Lung (tissue), 12 donors: Measurements from ENCODE around the gene CSPG4. TPM values are rescaled to one million over a fixed set of nuclear protein-coding genes. Genes with fewer than 3 reads are reported as not detected.

Experiments used
- ATAC-seq: fragments of 200-7000 bp; cut with Tn5 transposase; one replicate; pipeline ENCODE4 v1.9.1; 2020; ENCODE audit warnings: moderate number of reproducible peaks; ENCODE audit not compliant: insufficient read depth, low FRiP score
- DNase-seq, 3 donors: peaks; one replicate each; pipeline ENCODE4 v3.0.0-alpha.2; 2013 to 2017
- H3K27ac ChIP-seq, 2 donors: one replicate each; pipeline ENCODE4 v1.5.1; 2013; ENCODE audit warnings: mild to moderate bottlenecking in 2 of 2, moderate library complexity in 2 of 2, control low read depth in 1 of 2, inconsistent platforms in 1 of 2, low read depth in 1 of 2, low read length in 1 of 2
- H3K27me3 ChIP-seq, 3 donors: one replicate each; pipeline ENCODE4 v1.5.1; 2013; ENCODE audit warnings: low read length in 2 of 3; ENCODE audit not compliant: control insufficient read depth in 3 of 3, insufficient read depth in 3 of 3
- H3K36me3 ChIP-seq, 4 donors: one replicate each; pipeline ENCODE4 v1.5.1; 2013; ENCODE audit warnings: low read length in 4 of 4, mild to moderate bottlenecking in 1 of 4, moderate library complexity in 1 of 4; ENCODE audit not compliant: control insufficient read depth in 4 of 4, insufficient read depth in 4 of 4
- H3K4me1 ChIP-seq, 5 donors: one replicate each; pipeline ENCODE4 v1.5.1; 2013; ENCODE audit warnings: low read length in 5 of 5, mild to moderate bottlenecking in 2 of 5, moderate library complexity in 1 of 5; ENCODE audit not compliant: control insufficient read depth in 5 of 5, insufficient read depth in 5 of 5
- H3K4me3 ChIP-seq: one replicate; pipeline ENCODE4 v1.5.1; 2013; ENCODE audit warnings: mild to moderate bottlenecking, control low read depth, moderate library complexity
- H3K9ac ChIP-seq, 2 donors: one replicate each; pipeline ENCODE4 v1.5.1; 2013; ENCODE audit warnings: low read length in 2 of 2, control low read depth in 1 of 2; ENCODE audit not compliant: insufficient read depth in 1 of 2
- H3K9me3 ChIP-seq, 4 donors: one replicate each; pipeline ENCODE4 v1.5.1; 2013; ENCODE audit warnings: low read length in 3 of 4, mild to moderate bottlenecking in 1 of 4, moderate library complexity in 1 of 4; ENCODE audit not compliant: control insufficient read depth in 4 of 4, insufficient read depth in 3 of 4
- WGBS, 2 donors: extraction: QIAGEN DNeasy Blood & Tissue Kit; methylation state at CpG; one replicate each; pipeline ENCODE4 v1.1.7; 2013; 5-methylcytosine and 5-hydroxymethylcytosine counted together
- polyA plus RNA-seq, 2 donors: library from polyadenylated mRNA; stranded (reverse); fragments of 200-250 nt; gene quantifications; one replicate each; pipeline ENCODE4 v1.2.1, GENCODE V29; 2013
- total RNA-seq, 2 donors: library from RNA; depleted of rRNA in 1 of 2; stranded (reverse); fragments of >200 nt in 1 of 2; gene quantifications; one replicate each; pipeline ENCODE4 v1.2.1, GENCODE V29; 2014 to 2021
- TF ChIP-seq, protein P1 (sequence below): IDR thresholded peaks from 2 replicates; pipeline ENCODE4 v1.5.1; 2012; ENCODE audit warnings: mild to moderate bottlenecking; ENCODE audit errors: control extremely low read depth, extremely low read depth
- donor health status: control.
- donor health status: control.
- donor health status: Bipolar disorder and iron deficiency.
- donor health status: healthy.
- donor health status: DM: yes; HTN: yes; CAD: no.

The CSPG4 gene
- total and polyA plus RNA-seq, 4 donors = 8.5 to 38.1 (median 24.2) TPM

DNA sequence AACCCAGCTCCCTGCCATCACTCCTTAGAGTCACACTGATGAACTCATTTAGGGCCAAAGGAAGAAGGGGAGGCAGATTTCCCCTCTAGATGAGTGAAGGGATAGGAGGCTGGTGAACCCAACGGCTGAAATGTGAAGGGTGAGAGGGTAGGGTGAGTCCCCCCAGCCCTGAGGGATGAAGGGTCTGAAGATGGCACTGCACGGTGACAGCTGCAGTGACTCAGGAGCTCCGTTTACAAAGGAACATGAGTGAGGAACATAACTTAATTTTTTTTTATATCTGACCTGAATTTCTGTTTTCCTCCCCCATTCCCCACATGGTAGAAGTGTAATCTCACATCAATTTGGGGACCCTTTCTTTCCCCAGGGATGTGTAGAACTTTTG lies 50.9 kb downstream of the CSPG4 start:
- TF ChIP-seq, protein P1, sequence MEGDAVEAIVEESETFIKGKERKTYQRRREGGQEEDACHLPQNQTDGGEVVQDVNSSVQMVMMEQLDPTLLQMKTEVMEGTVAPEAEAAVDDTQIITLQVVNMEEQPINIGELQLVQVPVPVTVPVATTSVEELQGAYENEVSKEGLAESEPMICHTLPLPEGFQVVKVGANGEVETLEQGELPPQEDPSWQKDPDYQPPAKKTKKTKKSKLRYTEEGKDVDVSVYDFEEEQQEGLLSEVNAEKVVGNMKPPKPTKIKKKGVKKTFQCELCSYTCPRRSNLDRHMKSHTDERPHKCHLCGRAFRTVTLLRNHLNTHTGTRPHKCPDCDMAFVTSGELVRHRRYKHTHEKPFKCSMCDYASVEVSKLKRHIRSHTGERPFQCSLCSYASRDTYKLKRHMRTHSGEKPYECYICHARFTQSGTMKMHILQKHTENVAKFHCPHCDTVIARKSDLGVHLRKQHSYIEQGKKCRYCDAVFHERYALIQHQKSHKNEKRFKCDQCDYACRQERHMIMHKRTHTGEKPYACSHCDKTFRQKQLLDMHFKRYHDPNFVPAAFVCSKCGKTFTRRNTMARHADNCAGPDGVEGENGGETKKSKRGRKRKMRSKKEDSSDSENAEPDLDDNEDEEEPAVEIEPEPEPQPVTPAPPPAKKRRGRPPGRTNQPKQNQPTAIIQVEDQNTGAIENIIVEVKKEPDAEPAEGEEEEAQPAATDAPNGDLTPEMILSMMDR = no peak
- Histone ChIP-seq H3K4me3 (no peak overlapping the region), H3K9me3 (no peaks in the 10 kb centered on the region), H3K36me3 (peaks cover 0 to 26% (median 8%) of the 10 kb centered on the region in 4 donors), H3K27ac (peak overlapping the region; percentile 23 to 93), H3K27me3 (no peaks in the 10 kb centered on the region), H3K4me1 (peaks cover 0 to 25% (median 12%) of the 10 kb centered on the region in 5 donors), H3K9ac (peak overlapping the region in 1 of 2 donors; percentile 78)
- 68 to 79% methylated on average over 3 of the region's 3 CpGs for WGBS, 2 donors
- DNase-seq (no peak), ATAC-seq (no peak)

DNA sequence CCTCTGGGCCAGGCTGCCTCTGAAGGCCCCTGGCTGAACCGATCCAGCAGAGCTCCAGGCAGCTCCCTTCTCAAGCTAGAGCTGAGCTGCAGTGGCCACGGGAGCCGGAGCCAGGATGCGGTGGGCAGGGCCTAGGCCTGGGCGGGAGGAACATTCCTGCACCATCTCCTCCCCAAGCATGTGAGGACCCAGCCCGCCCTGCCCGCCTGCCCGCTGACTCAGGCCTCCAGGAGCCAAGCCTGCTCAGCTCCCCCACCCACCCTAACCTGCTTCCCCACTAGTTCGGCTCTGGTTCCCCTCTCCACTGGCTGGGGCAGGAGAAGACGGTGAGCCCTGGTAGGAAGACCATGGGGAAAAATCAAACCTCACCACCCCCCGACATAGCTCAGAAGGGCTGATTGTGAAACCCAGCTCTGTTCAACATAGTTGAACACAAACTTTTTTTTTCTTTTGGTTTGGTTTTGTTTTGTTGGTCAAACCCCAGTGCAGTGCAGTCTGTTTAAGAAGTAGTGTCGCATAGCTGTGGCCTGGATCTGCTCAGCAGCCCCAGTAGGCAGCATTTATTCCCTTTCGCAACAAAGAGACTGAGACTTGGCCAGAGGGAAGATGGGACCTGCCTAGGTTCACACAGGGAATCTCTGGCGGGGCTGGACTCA lies 51.4 kb downstream of the CSPG4 start:
- TF ChIP-seq, protein P1 = no peak
- peaks cover 0 to 25% (median 11%) of the 10 kb centered on the region in 5 donors for H3K4me1 ChIP-seq
- ATAC-seq = peak; percentile 92
- no peaks in the 10 kb centered on the region for H3K9me3 ChIP-seq
- DNase-seq = peak; percentile 71 to 76 (median 76)
- H3K27ac ChIP-seq = peak overlapping the region; percentile 23 to 93
- peaks cover 0 to 29% (median 8%) of the 10 kb centered on the region in 4 donors for H3K36me3 ChIP-seq
- no peak overlapping the region for H3K4me3 ChIP-seq
- 44 to 68% methylated on average over 14 of the region's 14 CpGs for WGBS, 2 donors
- peak overlapping the region in 1 of 2 donors; percentile 78 for H3K9ac ChIP-seq
- H3K27me3 ChIP-seq = no peaks in the 10 kb centered on the region

DNA sequence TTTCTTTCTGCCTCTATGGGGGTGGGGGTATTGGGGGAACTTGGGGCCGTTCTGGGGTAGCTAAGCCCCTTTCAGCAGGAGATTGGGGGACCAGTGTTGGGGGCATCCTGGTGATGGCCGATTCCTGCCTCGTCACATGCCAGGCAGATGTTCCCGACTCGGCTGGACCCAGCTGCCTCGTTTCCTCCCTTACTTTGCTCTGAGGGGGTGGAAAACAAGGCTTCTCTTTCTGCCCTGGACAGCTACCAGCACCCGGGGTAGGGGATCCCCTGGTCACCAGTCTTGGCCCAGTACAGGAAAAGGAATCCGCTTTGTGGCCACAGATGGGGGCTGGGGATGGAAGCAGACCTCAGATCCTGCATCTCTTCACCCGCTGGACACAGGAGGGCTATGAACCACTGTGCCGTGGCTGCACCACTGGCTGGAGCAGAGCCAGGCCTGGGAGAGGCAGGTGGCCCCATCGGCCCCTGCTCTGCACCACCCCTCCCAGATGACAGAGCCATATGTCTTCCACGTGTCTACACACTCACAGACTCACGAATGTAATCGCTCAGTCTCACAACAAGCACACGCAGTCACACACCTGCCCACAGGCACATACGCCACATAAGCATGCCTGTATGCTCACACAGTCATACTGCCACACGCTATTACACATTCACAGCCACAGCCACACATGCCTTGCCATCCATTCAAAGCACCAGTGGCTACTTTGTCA lies 52.6 kb downstream of the CSPG4 start:
- peaks cover 0 to 34% (median 9%) of the 10 kb centered on the region in 4 donors for H3K36me3 ChIP-seq
- TF ChIP-seq, protein P1 = no peak
- no peaks in the 10 kb centered on the region for H3K9me3 ChIP-seq
- H3K27me3 ChIP-seq = no peaks in the 10 kb centered on the region
- 81 to 90% methylated on average over 17 of the region's 17 CpGs for WGBS, 2 donors
- H3K27ac ChIP-seq = peak overlapping the region in 1 of 2 donors; percentile 79
- H3K4me1 ChIP-seq = peaks cover 0 to 29% (median 11%) of the 10 kb centered on the region in 5 donors
- DNase-seq (no peak), ATAC-seq (no peak)
- H3K4me3 ChIP-seq = no peak overlapping the region
- no peak overlapping the region for H3K9ac ChIP-seq
